Fibroblast of the conjunctiva (primary cell): ENCODE data around the gene FRG2.
"Not testable (repeated sequence)": the region's sequence is repeated elsewhere in the genome, so short reads cannot be mapped to it uniquely, and the experiment has no call there.

Source experiments
- DNase-seq: peaks from one replicate; pipeline ENCODE4 v3.0.0-alpha.2; 2010; ENCODE audit warnings: low read depth

The FRG2 gene

DNA sequence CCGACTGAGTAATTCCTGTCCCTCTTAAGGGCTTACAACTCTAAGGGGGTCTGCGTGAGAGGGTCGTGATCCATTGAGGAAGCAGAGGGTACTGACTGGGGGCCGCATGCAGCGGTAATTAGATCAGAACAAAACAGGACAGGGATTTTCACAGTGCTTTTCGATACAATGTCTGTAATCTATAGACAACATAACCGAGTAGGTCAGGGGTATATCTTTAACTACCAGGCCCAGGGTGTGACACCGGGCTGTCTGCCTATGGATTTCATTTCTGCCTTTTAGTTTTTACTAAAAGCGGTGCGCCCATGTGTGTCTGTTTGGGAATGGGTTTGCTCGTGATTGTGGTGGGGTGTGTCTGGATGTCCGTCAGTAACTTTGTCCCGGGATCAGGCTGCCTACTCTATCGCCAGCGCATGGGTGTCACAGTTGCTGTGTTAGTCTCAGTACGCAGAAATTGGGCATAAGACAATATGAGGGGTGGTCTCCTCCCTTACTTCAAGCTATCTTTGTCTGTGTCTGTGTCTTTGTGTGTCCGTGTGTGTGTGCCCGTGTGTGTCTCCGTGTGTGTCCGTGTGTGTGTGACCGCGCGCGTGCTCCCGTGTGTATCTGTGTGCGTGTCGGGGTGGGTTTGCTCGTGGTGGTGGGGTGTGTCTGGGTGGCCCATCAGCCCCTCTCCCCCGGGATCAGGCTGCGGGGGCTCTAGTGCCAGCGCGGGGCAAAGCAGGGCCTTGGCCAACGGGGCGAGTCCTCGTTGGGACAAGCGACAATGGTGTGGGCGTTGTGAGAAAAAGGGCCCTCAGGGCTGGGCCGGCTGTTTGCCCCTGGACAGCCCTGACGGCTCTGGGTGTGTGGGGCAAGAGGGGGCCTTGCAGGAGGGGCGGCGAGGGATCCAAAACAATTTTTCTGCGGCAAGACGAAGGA is 10.4 kb downstream of the FRG2 start:
- no peak for DNase-seq

GRCh38 chr4:190015538-190016368 is 11.3 kb downstream of the FRG2 start:
- no peak for DNase-seq

DNA sequence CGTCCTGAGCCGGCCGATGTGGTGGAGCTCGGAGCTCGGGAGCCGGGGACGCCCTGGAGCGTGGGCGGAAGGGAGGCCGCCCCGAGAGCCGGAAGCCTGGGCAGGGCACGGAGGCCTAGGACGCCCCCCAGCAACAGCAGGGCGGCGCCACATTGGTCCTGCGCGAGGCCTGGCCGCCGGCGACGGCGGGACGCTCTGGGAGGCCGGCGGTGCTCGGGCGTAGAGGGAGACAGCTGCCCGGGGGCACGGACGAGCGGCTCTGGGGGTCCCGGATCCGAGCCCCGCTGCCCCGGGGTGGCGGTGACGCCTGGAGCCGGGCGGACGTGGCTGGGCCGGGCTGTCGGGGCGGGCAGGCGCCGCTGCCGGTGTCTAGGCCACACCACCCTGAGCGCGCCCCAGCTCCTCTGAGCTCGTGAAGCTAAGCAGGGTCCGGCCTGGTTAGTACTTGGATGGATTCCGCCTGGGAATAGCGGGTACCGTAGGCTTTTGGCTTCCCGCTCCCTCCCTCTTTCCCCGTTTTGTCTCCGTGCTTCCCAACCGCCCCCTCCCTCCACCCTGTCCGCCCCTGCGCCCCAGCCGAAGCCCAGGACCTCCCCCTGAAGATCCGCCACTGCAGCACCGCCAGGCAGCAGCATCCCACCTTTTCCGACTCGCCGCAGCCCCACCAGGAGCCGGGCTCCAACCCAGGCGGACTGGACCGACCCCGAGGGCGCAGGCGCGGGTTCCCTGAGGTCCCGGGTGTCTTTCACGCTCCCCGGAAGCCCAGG is 12.1 kb downstream of the FRG2 start:
- no peak for DNase-seq

- DNase-seq = not testable (repeated sequence)
These were observed 37.1 kb downstream of the FRG2 start for GRCh38 chr4:189989941-189990340.

- DNase-seq = no peak
These were observed 38.1 kb downstream of the FRG2 start for GRCh38 chr4:189988877-189989431.

DNA sequence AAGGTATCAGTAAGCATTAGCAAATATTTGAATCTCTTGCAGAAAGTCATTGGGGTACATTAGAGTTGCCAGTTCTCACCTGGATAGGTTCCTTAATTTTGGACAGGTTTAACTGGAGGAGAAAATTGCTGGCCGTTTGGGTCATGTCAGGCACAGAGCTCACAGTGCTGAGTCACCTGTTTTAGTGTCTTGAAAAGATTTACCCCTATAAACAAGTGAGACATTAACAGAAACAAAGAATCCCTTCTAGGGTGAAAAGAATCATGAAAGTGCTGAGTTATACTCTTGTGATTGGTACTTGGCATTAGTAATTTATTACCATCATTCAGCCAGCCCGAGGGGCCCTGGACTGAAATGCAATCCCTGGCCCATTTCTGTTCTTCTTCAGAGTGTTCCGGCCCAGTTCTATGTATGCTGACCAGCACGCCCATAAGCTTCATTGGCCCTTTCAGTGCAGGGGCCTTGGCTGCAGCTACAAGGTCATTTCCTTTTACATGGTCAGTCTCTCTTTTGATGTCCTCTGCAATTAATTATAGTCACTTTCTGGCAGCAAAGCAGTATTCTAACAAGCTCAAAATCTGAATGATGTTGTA is 41.3 kb downstream of the FRG2 start:
- DNase-seq = not testable (repeated sequence)

- DNase-seq = not testable (repeated sequence)
These were observed 42.4 kb downstream of the FRG2 start for GRCh38 chr4:189984661-189985060.

DNA sequence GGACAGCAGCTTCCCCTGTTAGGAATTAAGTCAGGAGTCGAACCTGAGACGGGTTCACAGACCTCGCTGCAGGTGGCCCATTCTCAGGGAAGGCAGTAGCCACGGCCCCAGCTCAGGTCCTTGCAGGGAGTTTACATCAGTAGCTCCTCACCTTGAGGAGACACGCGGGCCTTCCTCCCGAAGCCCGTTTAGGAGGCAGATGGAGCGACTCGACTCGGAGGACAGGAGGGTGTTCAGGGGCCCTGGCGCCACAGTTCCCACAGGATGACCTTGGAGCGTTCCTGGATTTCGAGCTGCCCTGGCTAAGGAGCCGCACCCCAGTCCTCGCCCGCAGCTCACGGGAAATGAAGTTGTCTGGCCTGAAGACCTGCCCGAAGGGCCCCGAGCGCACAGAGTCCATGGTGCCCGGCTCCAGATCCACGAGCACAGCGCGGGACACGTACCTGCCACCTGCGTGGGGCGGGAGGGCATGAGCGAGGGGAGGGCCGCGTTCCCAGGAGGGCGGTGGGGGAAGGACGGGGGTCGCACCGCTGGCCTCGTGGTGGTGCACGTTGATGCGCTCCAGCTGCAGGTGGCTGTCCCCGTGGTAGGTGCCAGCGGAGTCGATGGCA is 43.0 kb downstream of the FRG2 start:
- DNase-seq = not testable (repeated sequence)

GRCh38 chr4:189981970-189982369 is 45.1 kb downstream of the FRG2 start:
- DNase-seq = no peak

DNA sequence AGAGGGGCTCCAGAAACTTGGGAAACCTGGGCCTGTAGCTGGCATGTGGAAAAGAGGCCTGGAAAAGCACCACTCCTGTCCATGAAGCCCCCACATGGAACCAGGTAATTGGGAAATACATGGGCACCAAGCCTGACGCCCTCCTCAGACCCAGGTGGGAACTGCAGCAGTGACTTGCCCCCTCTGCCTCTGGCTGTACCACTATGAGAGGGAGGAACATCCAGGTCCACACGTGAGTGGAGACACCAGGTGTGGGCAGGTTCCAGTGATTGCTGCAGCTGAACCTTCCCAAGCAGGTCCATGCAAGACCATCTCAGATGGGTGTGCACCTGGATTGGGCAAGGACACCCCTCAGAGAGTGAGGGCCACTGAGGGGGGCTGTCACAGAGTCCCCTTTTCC is 46.8 kb downstream of the FRG2 start:
- not testable (repeated sequence) for DNase-seq

GRCh38 chr4:189979196-189980047 is 47.6 kb downstream of the FRG2 start:
- no peak for DNase-seq
